GM12891 (cell line): ENCODE measurements around the gene PGS1.

Experiments used
- POLR2A ChIP-seq: IDR thresholded peaks from 2 replicates; pipeline ENCODE4 v1.6.1; 2011; ENCODE audit warnings: low read depth, low read length, control low read depth
- POLR2AphosphoS5 ChIP-seq: IDR thresholded peaks from 2 replicates; pipeline ENCODE4 v1.6.1; 2011; ENCODE audit warnings: low read depth, low read length, control low read depth
- TAF1 ChIP-seq: IDR thresholded peaks from 2 replicates; pipeline ENCODE4 v1.6.1; 2011; ENCODE audit warnings: low read depth, low read length, control low read depth

DNA sequence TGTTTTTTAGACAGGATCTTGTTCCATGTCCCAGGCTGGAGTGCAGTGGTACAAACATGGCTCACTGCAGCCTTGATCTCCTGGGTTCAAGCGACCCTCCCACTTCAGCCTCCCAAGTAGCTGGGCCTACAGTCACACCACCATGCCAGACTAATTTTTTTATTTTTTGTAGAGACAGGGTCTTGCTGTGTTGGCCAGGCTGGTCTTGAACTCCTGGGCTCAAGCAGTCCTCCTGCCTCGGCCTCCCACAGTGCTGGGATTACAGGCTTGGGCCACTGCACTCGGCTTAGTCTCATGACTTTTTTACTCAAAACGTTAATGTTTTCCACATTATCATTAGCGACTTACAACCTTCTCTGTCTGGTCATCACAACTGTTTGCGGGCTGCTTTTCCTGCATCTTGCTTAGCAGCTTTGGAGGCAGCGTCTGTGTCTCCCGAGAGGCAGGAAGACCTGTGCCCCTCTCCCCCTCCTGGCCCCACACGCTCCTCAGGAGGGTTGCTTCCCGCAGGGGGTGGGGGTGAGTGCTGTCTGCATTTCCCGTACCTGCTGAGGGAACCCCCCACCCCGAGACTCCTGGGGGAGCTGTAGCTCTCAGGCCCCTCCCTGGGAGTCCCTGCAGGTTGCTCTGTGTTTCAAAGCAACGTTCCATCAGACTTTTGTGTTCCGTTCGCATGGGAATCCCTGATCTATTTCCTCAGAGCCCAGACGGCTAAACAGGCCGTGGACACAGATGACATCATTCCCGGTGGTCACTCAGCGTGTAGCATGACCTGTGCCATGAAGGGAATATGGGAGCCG is 52.6 kb downstream of the PGS1 start:
- TF ChIP-seq POLR2AphosphoS5 (no peak), POLR2A (no peak), TAF1 (no peak)
